ENCODE data around the gene ZNF394.

DNA sequence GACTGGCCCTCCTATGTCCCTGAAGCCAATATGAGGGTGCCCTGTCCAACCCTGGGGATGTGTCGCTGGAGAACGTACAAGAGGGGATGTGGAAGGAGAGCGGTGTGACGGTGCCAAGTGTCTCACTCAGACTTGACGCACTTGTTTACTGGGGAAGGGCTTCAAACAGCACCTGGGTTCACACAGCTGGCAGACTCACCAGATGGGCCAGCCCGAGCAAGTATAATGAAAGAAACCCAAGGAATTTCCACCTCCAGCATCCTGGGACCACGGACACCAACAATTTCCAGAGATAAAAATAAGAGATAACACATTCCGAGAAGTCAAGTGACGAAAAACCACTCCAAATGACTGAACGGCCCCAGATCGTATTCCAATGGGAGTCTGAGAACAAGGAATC is 39.4 kb downstream of the ZNF394 start:
- TF ChIP-seq POLR2A (IDR thresholded peaks at IDR 0.05; ENCODE audit: low read depth, low read length) (no peak), POLR2AphosphoS5 (IDR thresholded peaks at IDR 0.05; ENCODE audit: insufficient read depth, low read depth, low read length) (no peak), EZH2 (IDR thresholded peaks at IDR 0.05; ENCODE audit: borderline replicate concordance, low read depth, low read length, severe bottlenecking) (no peak), JUN (IDR thresholded peaks at IDR 0.05; ENCODE audit: borderline replicate concordance, insufficient read depth, insufficient read length, low read depth) (no peak), GATA2 (IDR thresholded peaks at IDR 0.05; ENCODE audit: insufficient read depth, insufficient read length, low read depth, low read length) (no peak), FOS (IDR thresholded peaks at IDR 0.05; ENCODE audit: borderline replicate concordance, insufficient read depth, low read length) (no peak)
- TF ChIP-seq, protein P1, sequence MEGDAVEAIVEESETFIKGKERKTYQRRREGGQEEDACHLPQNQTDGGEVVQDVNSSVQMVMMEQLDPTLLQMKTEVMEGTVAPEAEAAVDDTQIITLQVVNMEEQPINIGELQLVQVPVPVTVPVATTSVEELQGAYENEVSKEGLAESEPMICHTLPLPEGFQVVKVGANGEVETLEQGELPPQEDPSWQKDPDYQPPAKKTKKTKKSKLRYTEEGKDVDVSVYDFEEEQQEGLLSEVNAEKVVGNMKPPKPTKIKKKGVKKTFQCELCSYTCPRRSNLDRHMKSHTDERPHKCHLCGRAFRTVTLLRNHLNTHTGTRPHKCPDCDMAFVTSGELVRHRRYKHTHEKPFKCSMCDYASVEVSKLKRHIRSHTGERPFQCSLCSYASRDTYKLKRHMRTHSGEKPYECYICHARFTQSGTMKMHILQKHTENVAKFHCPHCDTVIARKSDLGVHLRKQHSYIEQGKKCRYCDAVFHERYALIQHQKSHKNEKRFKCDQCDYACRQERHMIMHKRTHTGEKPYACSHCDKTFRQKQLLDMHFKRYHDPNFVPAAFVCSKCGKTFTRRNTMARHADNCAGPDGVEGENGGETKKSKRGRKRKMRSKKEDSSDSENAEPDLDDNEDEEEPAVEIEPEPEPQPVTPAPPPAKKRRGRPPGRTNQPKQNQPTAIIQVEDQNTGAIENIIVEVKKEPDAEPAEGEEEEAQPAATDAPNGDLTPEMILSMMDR (IDR thresholded peaks at IDR 0.05; ENCODE audit: extremely low read depth in 1 of 2, insufficient read depth in 1 of 2, low read depth in 1 of 2, low read length in 2 of 2): no peak
- TF ChIP-seq, protein P2, sequence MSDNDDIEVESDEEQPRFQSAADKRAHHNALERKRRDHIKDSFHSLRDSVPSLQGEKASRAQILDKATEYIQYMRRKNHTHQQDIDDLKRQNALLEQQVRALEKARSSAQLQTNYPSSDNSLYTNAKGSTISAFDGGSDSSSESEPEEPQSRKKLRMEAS (IDR thresholded peaks at IDR 0.05; ENCODE audit: insufficient read depth, insufficient read length): no peak
